GM12892 (cell line): Measurements from ENCODE around the gene AP1G1.
"Not testable (repeated sequence)": the region's sequence is repeated elsewhere in the genome, so short reads cannot be mapped to it uniquely, and the experiment has no call there.

Experiments used
- POLR2A ChIP-seq: IDR thresholded peaks from 2 replicates; pipeline ENCODE4 v1.6.1; 2011; ENCODE audit warnings: low read depth, low read length, control low read depth
- POLR2AphosphoS5 ChIP-seq: IDR thresholded peaks from 2 replicates; pipeline ENCODE4 v1.6.1; 2011; ENCODE audit warnings: low read depth, low read length, control low read depth
- TAF1 ChIP-seq: IDR thresholded peaks from 2 replicates; pipeline ENCODE4 v1.6.1; 2011; ENCODE audit warnings: low read depth, mild to moderate bottlenecking, control low read depth, low read length, borderline replicate concordance

GRCh38 chr16:71831698-71832097 is 23.1 kb upstream of the AP1G1 start:
- TF ChIP-seq TAF1, POLR2AphosphoS5, POLR2A: not testable (repeated sequence)
